ENCODE measurements around the gene SOBP. TPM values are rescaled to one million over a fixed set of nuclear protein-coding genes. Genes with fewer than 3 reads are reported as not detected.

Gene SOBP
- total RNA-seq, 2 donors from 2014 or later, result 1.5 to 1.9 TPM

GRCh38 chr6:107636486-107636885 lies 146.6 kb downstream of the SOBP start:
- Mint-ChIP-seq H3K27ac (no peak overlapping the region), H3K4me1 (no peaks in the 10 kb centered on the region)
- DNase-seq, result no peak

GRCh38 chr6:107637316-107638315 lies 147.7 kb downstream of the SOBP start:
- Histone ChIP-seq H3K27me3 (ENCODE audit: control insufficient read depth, insufficient read depth, low read length, poor library complexity, severe bottlenecking) (peaks cover 43% of the 10 kb centered on the region), H3K27ac (ENCODE audit: low read depth, low read length) (no peak overlapping the region), H3K4me3 (ENCODE audit: low read length) (no peak overlapping the region), H3K4me1 (ENCODE audit: control insufficient read depth, insufficient read depth, low read length) (no peaks in the 10 kb centered on the region), H3K9ac (ENCODE audit: extremely low read depth, low read length, poor library complexity, severe bottlenecking) (no peak overlapping the region), H3K9me3 (ENCODE audit: control insufficient read depth, low read length) (no peaks in the 10 kb centered on the region), H3K36me3 (ENCODE audit: control insufficient read depth, insufficient read depth, low read length) (no peaks in the 10 kb centered on the region)
- TF ChIP-seq CTCF (conservative IDR thresholded peaks at IDR 0.05), result no peak
- WGBS, 2 experiments (ENCODE audit: insufficient coverage in 1 of 2, insufficient read length in 1 of 2), result 93 to 96% methylated on average over 6 to 11 of the region's 11 CpGs
- Mint-ChIP-seq H3K4me1 (no peaks in the 10 kb centered on the region), H3K27me3 (ENCODE audit: insufficient read depth) (peaks cover 42% of the 10 kb centered on the region), H3K4me3 (no peak overlapping the region), H3K36me3 (ENCODE audit: low read depth) (no peaks in the 10 kb centered on the region), H3K9me3 (no peaks in the 10 kb centered on the region), H3K27ac (no peak overlapping the region)
- DNase-seq, result no peak

More at GRCh38 chr6:107636486-107636885, 146.6 kb downstream of the SOBP start:
- no peaks in the 10 kb centered on the region for H3K9me3 Mint-ChIP-seq
- H3K36me3 ChIP-seq (ENCODE audit: control insufficient read depth, insufficient read depth, low read length), result no peaks in the 10 kb centered on the region
- no peaks in the 10 kb centered on the region for H3K9me3 ChIP-seq (ENCODE audit: control insufficient read depth, low read length)
- peak; percentile 73 for TF ChIP-seq CTCF (conservative IDR thresholded peaks at IDR 0.05)
- peaks cover 52% of the 10 kb centered on the region for H3K27me3 Mint-ChIP-seq (ENCODE audit: insufficient read depth)
- no peaks in the 10 kb centered on the region for H3K4me1 ChIP-seq (ENCODE audit: control insufficient read depth, insufficient read depth, low read length)
- H3K36me3 Mint-ChIP-seq (ENCODE audit: low read depth), result no peaks in the 10 kb centered on the region
- H3K4me3 Mint-ChIP-seq, result no peak overlapping the region
- no peak overlapping the region for H3K4me3 ChIP-seq (ENCODE audit: low read length)
- H3K9ac ChIP-seq (ENCODE audit: extremely low read depth, low read length, poor library complexity, severe bottlenecking), result no peak overlapping the region
- H3K27me3 ChIP-seq (ENCODE audit: control insufficient read depth, insufficient read depth, low read length, poor library complexity, severe bottlenecking), result peaks cover 49% of the 10 kb centered on the region
- H3K27ac ChIP-seq (ENCODE audit: low read depth, low read length), result no peak overlapping the region
- 85 to 86% methylated on average over 6 to 10 of the region's 10 CpGs for WGBS, 2 experiments (ENCODE audit: insufficient coverage in 1 of 2, insufficient read length in 1 of 2)

- H3K4me3 ChIP-seq (ENCODE audit: low read length), result no peak overlapping the region
- Mint-ChIP-seq H3K4me3 (no peak overlapping the region), H3K4me1 (no peaks in the 10 kb centered on the region), H3K36me3 (ENCODE audit: low read depth) (no peaks in the 10 kb centered on the region), H3K27me3 (ENCODE audit: insufficient read depth) (peaks cover 33% of the 10 kb centered on the region), H3K9me3 (no peaks in the 10 kb centered on the region), H3K27ac (no peak overlapping the region)
- no peak overlapping the region for H3K9ac ChIP-seq (ENCODE audit: extremely low read depth, low read length, poor library complexity, severe bottlenecking)
- DNase-seq, result no peak
- no peaks in the 10 kb centered on the region for H3K9me3 ChIP-seq (ENCODE audit: control insufficient read depth, low read length)
- no peaks in the 10 kb centered on the region for H3K4me1 ChIP-seq (ENCODE audit: control insufficient read depth, insufficient read depth, low read length)
- H3K27ac ChIP-seq (ENCODE audit: low read depth, low read length), result no peak overlapping the region
- H3K27me3 ChIP-seq (ENCODE audit: control insufficient read depth, insufficient read depth, low read length, poor library complexity, severe bottlenecking), result peaks cover 34% of the 10 kb centered on the region
- no peaks in the 10 kb centered on the region for H3K36me3 ChIP-seq (ENCODE audit: control insufficient read depth, insufficient read depth, low read length)
- WGBS, 2 experiments (ENCODE audit: insufficient coverage in 1 of 2, insufficient read length in 1 of 2), result 85 to 100% methylated on average over 1 to 3 of the region's 4 CpGs
- TF ChIP-seq CTCF (conservative IDR thresholded peaks at IDR 0.05), result no peak
Observed at GRCh38 chr6:107638493-107638892, 148.6 kb downstream of the SOBP start.

All from endodermal cell (in vitro differentiated cells).